HL-60 (cell line): ENCODE data around the gene PIGP.

Experiments
- DNase-seq, 2 experiments: peaks; one replicate each; pipeline ENCODE4 v3.0.0-alpha.2; 2010 to 2020; ENCODE audit warnings: low read depth in 1 of 2, low spot score in 1 of 2
- H3K27ac ChIP-seq: fragments of 250-450 bp; sonication (Bioruptor Pico); replicated peaks from 2 replicates; pipeline ENCODE4 v1.5.1; 2020; ENCODE audit warnings: mild to moderate bottlenecking, moderate library complexity
- H3K27me3 ChIP-seq: fragments of 250-450 bp; sonication (Bioruptor Pico); 2 replicates; pipeline ENCODE4 v1.5.1; 2021; ENCODE audit warnings: mild to moderate bottlenecking, moderate library complexity; ENCODE audit not compliant: insufficient read depth, poor library complexity, severe bottlenecking
- H3K4me3 ChIP-seq: replicated peaks from 2 replicates; pipeline ENCODE4 v1.5.1; 2011; ENCODE audit warnings: mild to moderate bottlenecking, control low read depth, low read length; ENCODE audit not compliant: insufficient read depth
- GABPA ChIP-seq: IDR thresholded peaks from 2 replicates; pipeline ENCODE4 v1.6.1; 2012; ENCODE audit warnings: low read depth
- POLR2AphosphoS5 ChIP-seq: IDR thresholded peaks from 2 replicates; pipeline ENCODE4 v1.6.1; 2012; ENCODE audit warnings: low read depth
- SPI1 ChIP-seq: IDR thresholded peaks from 2 replicates; pipeline ENCODE4 v1.6.1; 2012; ENCODE audit warnings: low read depth, mild to moderate bottlenecking, borderline replicate concordance
- TF ChIP-seq, protein P1 (sequence below): IDR thresholded peaks from 2 replicates; pipeline ENCODE4 v1.6.1; 2012; ENCODE audit warnings: low read depth; ENCODE audit not compliant: insufficient replicate concordance
- TF ChIP-seq, protein P2 (sequence below): IDR thresholded peaks from one replicate; pipeline ENCODE4 v1.5.1; 2011; ENCODE audit warnings: low read length, control low read depth, inconsistent platforms; ENCODE audit not compliant: insufficient read depth

Gene PIGP

DNA sequence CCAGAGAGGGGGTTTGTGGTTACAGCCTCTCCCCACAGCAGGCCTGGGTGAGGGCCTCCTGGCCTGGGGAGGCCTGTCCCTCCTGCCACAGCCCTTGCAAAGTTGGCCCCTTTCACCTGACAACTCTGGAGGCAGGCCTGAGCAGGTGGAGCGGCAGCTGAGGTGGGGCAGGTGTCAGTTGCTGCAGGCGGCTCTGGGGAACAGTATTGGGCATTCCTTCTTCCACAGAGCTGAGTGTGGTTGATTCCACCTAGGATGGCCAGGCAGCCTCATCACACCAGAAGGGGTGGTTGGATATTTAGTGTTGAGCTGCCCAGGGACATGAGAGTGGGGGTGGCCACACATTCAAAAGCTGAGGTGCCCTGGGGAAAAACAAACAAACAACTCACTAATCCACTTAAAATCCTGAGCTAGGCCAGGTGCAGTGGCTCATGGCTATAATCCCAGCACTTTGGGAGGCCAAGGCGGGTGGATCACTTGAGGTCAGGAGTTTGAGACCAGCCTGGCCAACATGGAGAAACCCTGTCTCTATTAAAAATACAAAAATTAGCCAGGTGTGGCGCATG lies 31.1 kb downstream of the PIGP start:
- no peak for DNase-seq
- Histone ChIP-seq H3K27ac (no peak overlapping the region), H3K4me3 (no peak overlapping the region), H3K27me3 (no peaks in the 10 kb centered on the region)
- TF ChIP-seq GABPA (no peak), POLR2AphosphoS5 (no peak), SPI1 (no peak)
- TF ChIP-seq, protein P1, sequence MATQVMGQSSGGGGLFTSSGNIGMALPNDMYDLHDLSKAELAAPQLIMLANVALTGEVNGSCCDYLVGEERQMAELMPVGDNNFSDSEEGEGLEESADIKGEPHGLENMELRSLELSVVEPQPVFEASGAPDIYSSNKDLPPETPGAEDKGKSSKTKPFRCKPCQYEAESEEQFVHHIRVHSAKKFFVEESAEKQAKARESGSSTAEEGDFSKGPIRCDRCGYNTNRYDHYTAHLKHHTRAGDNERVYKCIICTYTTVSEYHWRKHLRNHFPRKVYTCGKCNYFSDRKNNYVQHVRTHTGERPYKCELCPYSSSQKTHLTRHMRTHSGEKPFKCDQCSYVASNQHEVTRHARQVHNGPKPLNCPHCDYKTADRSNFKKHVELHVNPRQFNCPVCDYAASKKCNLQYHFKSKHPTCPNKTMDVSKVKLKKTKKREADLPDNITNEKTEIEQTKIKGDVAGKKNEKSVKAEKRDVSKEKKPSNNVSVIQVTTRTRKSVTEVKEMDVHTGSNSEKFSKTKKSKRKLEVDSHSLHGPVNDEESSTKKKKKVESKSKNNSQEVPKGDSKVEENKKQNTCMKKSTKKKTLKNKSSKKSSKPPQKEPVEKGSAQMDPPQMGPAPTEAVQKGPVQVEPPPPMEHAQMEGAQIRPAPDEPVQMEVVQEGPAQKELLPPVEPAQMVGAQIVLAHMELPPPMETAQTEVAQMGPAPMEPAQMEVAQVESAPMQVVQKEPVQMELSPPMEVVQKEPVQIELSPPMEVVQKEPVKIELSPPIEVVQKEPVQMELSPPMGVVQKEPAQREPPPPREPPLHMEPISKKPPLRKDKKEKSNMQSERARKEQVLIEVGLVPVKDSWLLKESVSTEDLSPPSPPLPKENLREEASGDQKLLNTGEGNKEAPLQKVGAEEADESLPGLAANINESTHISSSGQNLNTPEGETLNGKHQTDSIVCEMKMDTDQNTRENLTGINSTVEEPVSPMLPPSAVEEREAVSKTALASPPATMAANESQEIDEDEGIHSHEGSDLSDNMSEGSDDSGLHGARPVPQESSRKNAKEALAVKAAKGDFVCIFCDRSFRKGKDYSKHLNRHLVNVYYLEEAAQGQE: no peak
- TF ChIP-seq, protein P2, sequence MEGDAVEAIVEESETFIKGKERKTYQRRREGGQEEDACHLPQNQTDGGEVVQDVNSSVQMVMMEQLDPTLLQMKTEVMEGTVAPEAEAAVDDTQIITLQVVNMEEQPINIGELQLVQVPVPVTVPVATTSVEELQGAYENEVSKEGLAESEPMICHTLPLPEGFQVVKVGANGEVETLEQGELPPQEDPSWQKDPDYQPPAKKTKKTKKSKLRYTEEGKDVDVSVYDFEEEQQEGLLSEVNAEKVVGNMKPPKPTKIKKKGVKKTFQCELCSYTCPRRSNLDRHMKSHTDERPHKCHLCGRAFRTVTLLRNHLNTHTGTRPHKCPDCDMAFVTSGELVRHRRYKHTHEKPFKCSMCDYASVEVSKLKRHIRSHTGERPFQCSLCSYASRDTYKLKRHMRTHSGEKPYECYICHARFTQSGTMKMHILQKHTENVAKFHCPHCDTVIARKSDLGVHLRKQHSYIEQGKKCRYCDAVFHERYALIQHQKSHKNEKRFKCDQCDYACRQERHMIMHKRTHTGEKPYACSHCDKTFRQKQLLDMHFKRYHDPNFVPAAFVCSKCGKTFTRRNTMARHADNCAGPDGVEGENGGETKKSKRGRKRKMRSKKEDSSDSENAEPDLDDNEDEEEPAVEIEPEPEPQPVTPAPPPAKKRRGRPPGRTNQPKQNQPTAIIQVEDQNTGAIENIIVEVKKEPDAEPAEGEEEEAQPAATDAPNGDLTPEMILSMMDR: no peak

DNA sequence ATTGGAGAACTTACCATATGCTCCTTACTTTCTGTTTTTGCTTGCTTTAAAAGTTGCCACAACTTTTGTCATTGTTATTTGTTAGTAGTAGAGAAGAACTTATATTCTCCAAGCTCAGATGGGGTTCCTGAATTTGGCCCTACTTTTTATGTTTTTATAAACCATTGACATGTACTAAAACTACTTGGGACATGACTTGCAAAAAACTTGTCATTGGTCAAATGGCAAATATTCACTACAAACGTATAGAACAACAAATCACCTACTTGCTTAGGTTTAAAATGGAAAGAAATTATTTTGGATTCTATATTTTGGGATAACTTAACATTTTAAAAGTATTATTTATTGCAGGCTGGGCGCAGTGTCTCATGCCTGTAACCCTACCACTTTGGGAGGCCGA lies 32.7 kb downstream of the PIGP start:
- Histone ChIP-seq H3K4me3 (no peak overlapping the region), H3K27ac (no peak overlapping the region), H3K27me3 (no peaks in the 10 kb centered on the region)
- no peak for TF ChIP-seq GABPA
- TF ChIP-seq, protein P2: no peak
- TF ChIP-seq, protein P1: no peak
- no peak for TF ChIP-seq POLR2AphosphoS5
- TF ChIP-seq SPI1: no peak
- no peak for DNase-seq

- Histone ChIP-seq H3K27me3 (no peaks in the 10 kb centered on the region), H3K4me3 (no peak overlapping the region), H3K27ac (no peak overlapping the region)
- no peak for DNase-seq
- TF ChIP-seq POLR2AphosphoS5 (no peak), GABPA (no peak), SPI1 (no peak)
- TF ChIP-seq, protein P1: no peak
- TF ChIP-seq, protein P2: no peak
Measured at GRCh38 chr21:37039411-37040075, 33.3 kb downstream of the PIGP start.
